Mesothelial cell of epicardium (in vitro differentiated cells): ENCODE data around the gene PTPN5. TPM values are rescaled to one million over a fixed set of nuclear protein-coding genes. Genes with fewer than 3 reads are reported as not detected.

Experiments
- DNase-seq, 2 experiments: peaks; one replicate each; pipeline ENCODE4 v3.0.0; 2021; ENCODE audit warnings: low spot score in 2 of 2; ENCODE audit not compliant: unreplicated experiment in 2 of 2
- H3K27ac Mint-ChIP-seq: 2 replicates; pipeline ENCODE4 v1.8.0; 2021; ENCODE audit warnings: mixed read lengths
- H3K27me3 Mint-ChIP-seq: 2 replicates; pipeline ENCODE4 v1.8.0; 2021; ENCODE audit warnings: low read depth, mixed read lengths
- H3K36me3 Mint-ChIP-seq: 2 replicates; pipeline ENCODE4 v1.8.0; 2021; ENCODE audit warnings: mixed read lengths
- H3K4me1 Mint-ChIP-seq: 2 replicates; pipeline ENCODE4 v1.8.0; 2021; ENCODE audit warnings: mixed read lengths
- H3K4me3 Mint-ChIP-seq: 2 replicates; pipeline ENCODE4 v1.8.0; 2021; ENCODE audit warnings: mild to moderate bottlenecking, moderate library complexity, mixed read lengths
- H3K9me3 Mint-ChIP-seq: 2 replicates; pipeline ENCODE4 v1.8.0; 2021; ENCODE audit warnings: mixed read lengths
- total RNA-seq: library from RNA; stranded (reverse); gene quantifications from 3 replicates; pipeline ENCODE4 v1.2.1, GENCODE V29; 2021
- TF ChIP-seq, protein P1 (sequence below): fragments of 200-600 bp; sonication (generic); IDR thresholded peaks from one replicate; pipeline ENCODE4 v1.5.0; 2021; ENCODE audit warnings: antibody characterized with exemption; ENCODE audit not compliant: unreplicated experiment

The PTPN5 gene
- total RNA-seq, 1 donor from 2014 or later, result 3.3 TPM

DNA sequence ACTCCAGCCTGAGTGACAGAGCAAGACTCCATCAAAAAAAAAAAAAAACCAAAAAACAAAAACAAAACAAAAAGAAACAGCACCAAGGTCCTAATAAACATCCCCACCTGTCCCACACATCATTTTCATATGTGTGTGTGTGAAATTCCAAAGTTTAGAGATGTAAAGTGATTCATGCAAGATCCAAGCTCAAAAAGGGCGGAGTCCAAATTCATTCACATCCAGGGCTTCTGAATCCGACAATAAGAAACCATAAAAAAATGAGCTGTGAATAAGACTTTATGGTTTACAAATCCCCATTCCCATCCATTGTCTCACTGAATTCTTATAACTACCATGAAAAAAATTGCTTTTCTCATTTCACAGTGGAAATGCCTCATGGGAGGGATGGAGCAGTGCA, 34.7 kb downstream of the PTPN5 start:
- Mint-ChIP-seq H3K36me3 (no peaks in the 10 kb centered on the region), H3K4me1 (peaks cover 13% of the 10 kb centered on the region), H3K9me3 (no peaks in the 10 kb centered on the region), H3K27me3 (peaks cover 49% of the 10 kb centered on the region), H3K4me3 (no peak overlapping the region), H3K27ac (no peak overlapping the region)
- DNase-seq, result no peak
- TF ChIP-seq, protein P1, sequence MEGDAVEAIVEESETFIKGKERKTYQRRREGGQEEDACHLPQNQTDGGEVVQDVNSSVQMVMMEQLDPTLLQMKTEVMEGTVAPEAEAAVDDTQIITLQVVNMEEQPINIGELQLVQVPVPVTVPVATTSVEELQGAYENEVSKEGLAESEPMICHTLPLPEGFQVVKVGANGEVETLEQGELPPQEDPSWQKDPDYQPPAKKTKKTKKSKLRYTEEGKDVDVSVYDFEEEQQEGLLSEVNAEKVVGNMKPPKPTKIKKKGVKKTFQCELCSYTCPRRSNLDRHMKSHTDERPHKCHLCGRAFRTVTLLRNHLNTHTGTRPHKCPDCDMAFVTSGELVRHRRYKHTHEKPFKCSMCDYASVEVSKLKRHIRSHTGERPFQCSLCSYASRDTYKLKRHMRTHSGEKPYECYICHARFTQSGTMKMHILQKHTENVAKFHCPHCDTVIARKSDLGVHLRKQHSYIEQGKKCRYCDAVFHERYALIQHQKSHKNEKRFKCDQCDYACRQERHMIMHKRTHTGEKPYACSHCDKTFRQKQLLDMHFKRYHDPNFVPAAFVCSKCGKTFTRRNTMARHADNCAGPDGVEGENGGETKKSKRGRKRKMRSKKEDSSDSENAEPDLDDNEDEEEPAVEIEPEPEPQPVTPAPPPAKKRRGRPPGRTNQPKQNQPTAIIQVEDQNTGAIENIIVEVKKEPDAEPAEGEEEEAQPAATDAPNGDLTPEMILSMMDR, result no peak

DNA sequence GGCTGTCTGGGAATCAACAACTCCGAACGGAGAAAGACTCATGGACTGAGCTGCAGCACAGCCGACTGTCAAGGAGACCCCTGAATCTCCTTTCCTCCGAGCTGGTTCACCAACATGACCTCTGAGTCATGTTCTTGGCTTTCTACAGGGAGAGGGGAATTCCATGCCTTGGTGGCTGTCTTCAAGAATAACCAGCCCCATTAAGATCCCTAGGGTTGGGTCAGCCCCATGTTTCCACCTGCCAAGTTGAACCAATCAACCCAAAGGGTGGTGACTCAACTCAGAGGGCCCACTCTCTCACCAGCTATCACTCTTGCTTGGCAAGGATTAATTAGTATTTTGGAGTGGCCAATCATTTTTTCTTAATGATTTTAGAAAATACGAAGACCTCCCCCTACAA, 37.3 kb downstream of the PTPN5 start:
- H3K4me3 Mint-ChIP-seq, result no peak overlapping the region
- H3K4me1 Mint-ChIP-seq, result peaks cover 13% of the 10 kb centered on the region
- no peak overlapping the region for H3K27ac Mint-ChIP-seq
- H3K9me3 Mint-ChIP-seq, result no peaks in the 10 kb centered on the region
- no peak for DNase-seq
- H3K36me3 Mint-ChIP-seq, result no peaks in the 10 kb centered on the region
- peaks cover 54% of the 10 kb centered on the region for H3K27me3 Mint-ChIP-seq
- TF ChIP-seq, protein P1, result no peak

DNA sequence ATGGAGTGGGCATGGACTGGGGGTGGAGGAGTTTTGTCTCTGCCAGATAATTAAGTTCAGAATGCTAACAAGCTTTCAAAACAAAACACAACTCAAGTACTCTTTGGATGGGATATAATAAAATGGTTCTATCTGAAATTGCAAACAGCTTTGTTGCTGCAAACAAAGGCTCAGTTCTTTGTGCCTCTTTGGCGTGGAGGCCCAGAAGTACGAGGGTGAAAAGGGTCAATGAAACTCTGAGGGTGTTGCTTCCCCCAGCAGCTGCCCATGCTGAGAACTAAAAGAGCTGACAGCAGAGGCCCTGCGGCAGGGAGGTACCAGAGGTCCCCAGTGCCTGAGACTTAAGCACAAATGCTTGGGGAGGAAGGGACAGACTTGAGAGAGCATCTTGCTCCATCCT, 39.1 kb downstream of the PTPN5 start:
- H3K4me1 Mint-ChIP-seq, result peaks cover 3% of the 10 kb centered on the region
- TF ChIP-seq, protein P1, result no peak
- H3K36me3 Mint-ChIP-seq, result no peaks in the 10 kb centered on the region
- no peak overlapping the region for H3K4me3 Mint-ChIP-seq
- peaks cover 43% of the 10 kb centered on the region for H3K27me3 Mint-ChIP-seq
- H3K9me3 Mint-ChIP-seq, result no peaks in the 10 kb centered on the region
- no peak for DNase-seq
- H3K27ac Mint-ChIP-seq, result no peak overlapping the region

DNA sequence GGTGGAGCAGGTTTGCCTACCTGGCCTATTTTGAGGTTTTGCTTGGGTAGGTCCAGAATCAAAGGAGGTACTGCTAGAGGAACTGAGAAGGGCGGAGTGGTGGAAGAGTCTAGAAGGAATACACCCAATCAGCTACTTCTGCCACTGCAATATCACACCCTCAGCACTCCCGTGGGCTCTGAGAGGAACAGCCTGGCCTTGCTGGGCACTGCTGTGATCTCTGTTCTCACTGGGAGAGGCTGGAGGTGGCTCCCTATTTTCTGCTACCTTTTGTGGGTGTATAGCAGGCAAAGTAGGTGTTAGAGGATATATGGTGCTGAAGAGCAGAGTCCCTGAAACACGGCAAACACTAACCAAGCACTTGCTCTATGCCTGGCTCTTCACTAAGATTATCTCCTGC, 40.7 kb downstream of the PTPN5 start:
- no peak overlapping the region for H3K4me3 Mint-ChIP-seq
- H3K27ac Mint-ChIP-seq, result no peak overlapping the region
- H3K4me1 Mint-ChIP-seq, result no peaks in the 10 kb centered on the region
- H3K36me3 Mint-ChIP-seq, result no peaks in the 10 kb centered on the region
- H3K9me3 Mint-ChIP-seq, result no peaks in the 10 kb centered on the region
- TF ChIP-seq, protein P1, result no peak
- peaks cover 39% of the 10 kb centered on the region for H3K27me3 Mint-ChIP-seq
- no peak for DNase-seq

DNA sequence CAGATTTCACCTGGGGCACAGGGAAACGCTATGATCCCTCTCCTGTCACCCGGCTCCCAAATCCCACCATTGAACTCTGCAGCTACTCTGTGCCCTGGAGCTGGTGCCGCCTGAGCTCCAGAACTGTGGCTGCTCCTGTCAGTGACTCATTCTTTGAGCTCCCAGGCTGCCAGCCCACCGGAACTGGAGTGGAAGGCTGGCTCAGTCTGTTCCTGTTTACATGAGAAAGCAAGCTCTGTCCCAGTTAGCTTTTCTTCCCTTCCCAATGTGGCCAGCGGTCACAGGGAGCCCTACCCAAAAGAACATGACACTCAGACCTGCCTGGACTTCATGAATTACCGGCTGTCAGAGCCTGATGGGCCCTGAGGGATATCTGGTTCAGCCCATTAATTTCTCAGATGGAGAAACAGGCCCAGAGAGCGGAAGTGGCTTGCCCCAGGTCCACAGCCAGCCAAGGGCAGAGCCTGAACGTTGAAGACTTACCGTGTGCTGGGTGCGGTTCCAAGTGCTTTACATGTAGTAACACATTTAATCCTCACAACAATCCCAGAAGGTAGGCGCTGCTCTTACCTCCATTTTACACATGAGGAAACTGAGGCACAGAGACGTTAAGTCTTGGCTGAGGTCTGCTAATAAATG, 41.8 kb downstream of the PTPN5 start:
- no peaks in the 10 kb centered on the region for H3K9me3 Mint-ChIP-seq
- peaks cover 33% of the 10 kb centered on the region for H3K27me3 Mint-ChIP-seq
- DNase-seq, result no peak
- no peak overlapping the region for H3K4me3 Mint-ChIP-seq
- TF ChIP-seq, protein P1, result no peak
- H3K36me3 Mint-ChIP-seq, result no peaks in the 10 kb centered on the region
- H3K4me1 Mint-ChIP-seq, result no peaks in the 10 kb centered on the region
- no peak overlapping the region for H3K27ac Mint-ChIP-seq

DNA sequence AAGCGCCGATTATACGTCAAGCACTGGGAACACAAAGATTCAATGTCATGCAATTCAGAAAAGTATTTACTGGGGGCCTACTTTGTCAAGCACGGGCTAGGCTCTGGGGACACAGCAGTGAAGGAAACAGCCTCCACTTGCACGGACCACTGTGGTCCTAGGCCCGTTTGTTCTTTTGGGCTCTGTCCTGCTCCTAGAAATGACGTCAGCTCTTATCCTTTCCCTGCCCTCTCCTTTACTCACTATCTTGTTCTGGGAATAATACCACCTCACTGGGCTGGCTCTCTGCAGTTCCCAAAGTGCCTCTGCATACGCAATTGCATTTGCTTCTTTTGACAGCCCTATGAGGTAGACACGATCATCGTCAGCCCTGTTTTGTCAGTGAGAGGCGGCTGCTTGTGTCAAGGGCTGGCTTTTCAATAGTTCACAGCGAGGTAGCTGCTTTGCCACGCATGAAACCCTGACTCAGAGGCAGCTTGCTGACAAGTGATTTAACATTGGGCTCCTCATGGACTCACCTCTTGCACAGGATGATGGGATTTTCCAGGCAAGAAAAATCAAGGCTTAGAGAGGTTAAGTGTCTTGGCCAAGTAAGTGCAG, 42.7 kb downstream of the PTPN5 start:
- Mint-ChIP-seq H3K4me1 (no peaks in the 10 kb centered on the region), H3K27me3 (peaks cover 29% of the 10 kb centered on the region), H3K27ac (no peak overlapping the region), H3K36me3 (no peaks in the 10 kb centered on the region), H3K9me3 (no peaks in the 10 kb centered on the region), H3K4me3 (no peak overlapping the region)
- no peak for DNase-seq
- TF ChIP-seq, protein P1, result no peak
